NCI-H1092 (cell line): Measurements from ENCODE around the gene PLA2G2E.
"Not testable (repeated sequence)": the region's sequence is repeated elsewhere in the genome, so short reads cannot be mapped to it uniquely, and the experiment has no call there.

Source experiments
- DNase-seq: peaks from one replicate; lab custom pipeline; 2025; lab: John Stamatoyannopoulos, UW

The PLA2G2E gene

GRCh38 chr1:19927130-19927421 is 3.7 kb upstream of the PLA2G2E start:
- not testable (repeated sequence) for DNase-seq

DNA sequence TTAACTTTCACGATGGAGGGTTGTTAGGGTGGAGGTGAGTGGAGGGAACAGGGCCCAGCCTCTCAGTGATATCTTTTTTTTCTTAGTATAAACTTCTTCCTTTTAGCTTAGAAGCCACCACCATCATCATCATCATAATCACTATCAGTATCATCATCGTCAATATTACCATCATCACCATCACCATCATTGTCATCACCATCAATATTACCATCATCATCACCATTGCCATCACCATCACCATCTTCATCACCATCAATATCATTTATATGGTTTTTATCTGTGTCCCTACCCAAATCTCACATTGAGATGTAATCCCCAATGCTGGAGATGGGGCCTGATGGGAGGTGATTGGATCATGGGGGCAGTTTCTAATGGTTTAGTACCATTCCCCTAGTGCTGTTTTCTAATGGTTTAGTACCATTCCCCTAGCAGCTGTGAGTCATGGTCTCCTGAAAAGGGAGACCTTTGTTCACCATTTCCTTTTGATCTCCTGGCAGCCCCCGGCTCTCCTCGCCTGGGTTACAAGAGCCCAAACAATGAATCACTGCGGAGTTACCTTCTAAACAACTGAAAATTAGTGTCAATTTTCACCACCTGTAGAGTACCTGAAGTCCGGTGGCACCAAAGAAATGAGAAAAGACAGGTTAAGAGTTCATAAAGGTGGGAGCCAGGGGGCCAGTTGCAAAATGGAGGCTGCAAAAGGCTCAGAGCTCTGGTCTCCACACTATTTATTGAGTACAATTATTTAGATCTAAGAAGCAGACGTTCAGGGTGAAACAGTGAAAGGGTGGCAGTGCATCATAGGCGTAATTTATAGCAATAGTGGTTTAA is 3.1 kb upstream of the PLA2G2E start:
- DNase-seq = no peak

GRCh38 chr1:19925342-19926070 is 2.1 kb upstream of the PLA2G2E start:
- no peak for DNase-seq

DNA sequence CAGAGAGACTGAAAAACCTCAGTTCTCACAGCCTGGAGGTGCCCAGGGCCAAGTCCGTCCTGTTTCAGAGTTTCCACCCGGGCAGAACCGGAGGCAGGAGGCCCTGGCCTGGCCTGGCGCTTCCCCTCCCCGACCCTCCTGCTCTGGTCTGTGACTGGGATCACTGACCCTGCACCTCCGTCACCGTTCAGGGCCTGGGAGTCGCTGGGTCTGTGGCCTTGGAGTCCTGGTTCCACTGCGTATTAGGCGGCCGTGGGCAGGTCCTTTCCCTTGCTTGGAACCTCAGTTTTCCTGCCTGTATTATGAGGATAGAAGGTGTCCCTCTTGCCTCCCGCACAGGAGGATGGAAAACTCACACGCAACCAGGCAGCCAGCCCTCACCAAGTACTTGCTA is 533 bp upstream of the PLA2G2E start:
- DNase-seq = no peak

DNA sequence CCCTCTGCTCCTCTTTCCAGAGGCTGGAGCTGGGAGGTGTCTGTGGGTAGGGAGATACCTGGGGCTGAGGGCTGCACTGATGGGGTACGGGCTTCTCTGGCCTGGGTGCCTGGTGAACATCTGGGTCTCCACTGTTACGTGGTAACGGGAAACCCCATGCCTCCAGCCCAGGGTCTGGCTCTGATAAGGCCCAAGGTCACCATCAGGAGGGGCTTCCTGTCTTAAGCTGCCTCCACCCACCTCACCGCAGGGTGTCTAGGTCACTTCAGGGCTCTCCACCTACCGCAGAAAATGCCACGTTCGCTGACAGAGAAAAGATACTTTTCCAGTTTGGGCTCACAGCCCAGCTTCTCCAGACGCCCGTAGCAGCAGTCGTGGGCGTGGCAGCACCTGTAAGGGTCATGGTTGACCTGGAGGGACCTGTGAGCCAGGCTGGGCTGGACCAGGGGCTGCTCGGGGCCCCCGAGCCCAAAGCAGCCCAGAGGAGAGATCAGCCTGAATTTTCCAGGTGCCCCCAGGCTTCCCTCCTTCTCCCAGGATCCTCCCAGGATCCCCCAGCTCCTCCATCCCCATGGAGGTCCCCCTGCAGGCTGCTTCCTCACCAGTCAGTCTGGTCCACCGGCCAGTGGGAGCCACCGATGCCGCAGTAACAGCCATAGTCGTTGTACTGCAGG is 1.3 kb downstream of the PLA2G2E start:
- no peak for DNase-seq

DNA sequence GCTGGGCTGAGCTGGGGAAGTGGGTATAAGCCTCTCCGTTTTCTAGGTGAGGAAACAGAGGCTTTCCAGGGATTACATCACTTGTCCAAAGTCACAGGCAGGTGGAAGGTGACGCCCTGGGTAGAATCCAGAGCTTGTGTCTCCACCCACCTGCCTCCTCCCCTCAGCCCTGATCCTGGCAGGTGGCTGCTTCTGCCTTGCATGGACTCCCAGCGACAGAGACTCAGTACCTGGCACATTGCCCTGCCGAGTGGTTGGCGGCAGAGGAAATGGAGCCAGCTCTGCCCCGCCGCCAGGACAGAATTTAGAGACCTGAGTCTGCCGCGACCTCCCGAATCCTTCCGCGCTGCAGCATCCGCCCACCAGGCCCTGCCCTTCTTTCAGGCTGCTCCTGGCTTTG is 2.1 kb downstream of the PLA2G2E start:
- peak; percentile 55 for DNase-seq

- no peak for DNase-seq
Observed at GRCh38 chr1:19920132-19920710, 3.2 kb downstream of the PLA2G2E start.

DNA sequence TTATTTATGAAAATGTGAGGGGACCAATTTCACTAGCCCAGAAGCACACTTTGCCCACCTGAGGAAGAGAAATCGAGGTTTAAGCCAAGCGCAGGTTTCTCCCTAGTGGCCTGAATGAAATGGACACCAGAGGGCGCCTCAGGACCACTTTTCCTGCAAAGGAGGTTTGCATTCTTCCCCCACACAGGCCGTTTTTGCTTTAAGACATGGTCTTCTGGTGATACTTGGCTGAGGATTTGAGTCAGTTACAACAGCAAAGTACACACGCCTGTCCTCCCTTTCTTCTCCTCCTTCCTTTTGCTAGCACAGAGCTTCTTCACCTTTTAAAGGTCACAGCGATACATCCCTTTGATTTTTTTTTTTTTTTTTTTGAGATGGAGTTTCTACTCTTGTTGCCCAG is 5.4 kb downstream of the PLA2G2E start:
- peak; percentile 69 for DNase-seq

- DNase-seq = no peak
Observed at GRCh38 chr1:19910650-19911049, 12.8 kb downstream of the PLA2G2E start.

DNA sequence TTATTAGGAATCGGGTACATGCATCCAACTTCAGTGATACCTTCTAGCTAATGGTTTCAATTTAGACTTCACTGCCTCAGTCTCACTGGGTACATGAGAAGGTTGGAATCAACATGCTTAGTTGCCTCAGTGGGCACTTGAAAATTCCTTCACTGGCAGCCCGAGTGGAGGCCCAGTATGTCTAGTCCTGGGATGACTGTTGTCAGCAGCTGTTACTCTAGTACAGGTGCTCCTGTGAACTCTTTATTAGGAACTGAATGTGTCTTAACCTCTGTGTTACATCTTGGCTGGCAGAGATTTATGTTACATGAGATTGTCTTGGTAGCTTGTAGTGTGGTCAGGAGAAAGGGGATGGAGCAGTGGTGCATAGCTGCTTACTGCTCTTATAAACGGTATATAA is 13.4 kb downstream of the PLA2G2E start:
- no peak for DNase-seq

GRCh38 chr1:19909392-19909791 is 14.0 kb downstream of the PLA2G2E start:
- no peak for DNase-seq

DNA sequence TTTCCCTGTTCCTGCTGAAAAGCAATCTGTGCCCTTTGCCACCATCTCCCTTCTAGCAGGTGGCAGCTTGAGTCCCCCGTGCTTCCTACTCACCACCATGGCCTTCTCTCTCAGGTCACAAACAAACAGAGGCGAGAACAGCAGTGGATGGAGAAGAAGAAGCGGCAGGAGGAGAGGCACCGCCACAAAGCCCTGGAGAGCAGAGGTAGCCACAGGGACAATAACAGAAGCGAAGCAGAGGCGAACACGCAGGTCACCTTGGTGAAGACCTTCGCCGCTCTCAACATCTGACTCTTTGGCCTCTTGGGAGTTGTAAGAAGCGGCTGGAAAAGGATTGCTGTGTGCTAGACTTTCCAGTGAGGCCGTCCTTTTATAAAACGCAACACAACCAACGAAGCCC is 16.0 kb downstream of the PLA2G2E start:
- no peak for DNase-seq

- DNase-seq = no peak
Observed at GRCh38 chr1:19903621-19904020, 19.8 kb downstream of the PLA2G2E start.

- DNase-seq = no peak
Observed at GRCh38 chr1:19901653-19902052, 21.8 kb downstream of the PLA2G2E start.

DNA sequence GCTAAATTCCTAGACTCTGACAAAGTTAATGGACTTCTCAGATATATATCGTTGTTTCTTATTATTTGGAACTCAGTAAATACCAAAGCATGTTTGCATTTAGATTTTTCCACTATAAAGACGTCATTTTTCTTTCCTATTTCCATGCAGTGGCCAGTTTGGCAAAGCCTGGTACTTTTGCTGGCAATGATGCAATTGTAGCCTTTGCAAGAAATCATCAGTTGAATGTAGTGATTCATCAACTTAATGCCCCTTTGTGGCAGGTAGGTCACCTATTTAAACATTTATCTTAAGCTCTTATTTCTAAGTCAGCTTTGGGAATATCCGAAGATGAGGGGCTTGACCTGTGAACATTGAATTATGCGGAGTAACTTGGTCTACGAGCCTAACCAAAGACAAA is 29.2 kb downstream of the PLA2G2E start:
- no peak for DNase-seq

DNA sequence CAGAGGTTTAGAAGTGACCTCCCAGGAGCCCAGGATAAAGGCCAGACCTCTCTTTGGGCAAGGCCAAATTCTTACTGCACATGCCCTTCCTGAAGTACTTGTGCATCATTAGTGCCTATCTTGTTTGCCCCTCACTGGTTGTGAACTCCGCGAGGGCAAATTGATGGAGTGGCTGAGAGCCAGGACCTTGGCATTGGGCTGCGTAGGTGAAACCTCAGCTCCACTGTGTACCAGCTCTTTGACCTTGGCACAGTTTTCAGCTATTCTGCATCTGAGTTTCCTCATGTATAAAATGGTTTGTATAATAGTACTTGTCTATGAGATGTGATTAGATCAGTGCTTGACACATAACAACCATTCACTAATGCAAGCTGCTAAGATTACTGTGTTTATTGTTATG is 29.7 kb downstream of the PLA2G2E start:
- no peak for DNase-seq

GRCh38 chr1:19892628-19893168 is 30.7 kb downstream of the PLA2G2E start:
- no peak for DNase-seq

GRCh38 chr1:19892129-19892528 is 31.3 kb downstream of the PLA2G2E start:
- no peak for DNase-seq

DNA sequence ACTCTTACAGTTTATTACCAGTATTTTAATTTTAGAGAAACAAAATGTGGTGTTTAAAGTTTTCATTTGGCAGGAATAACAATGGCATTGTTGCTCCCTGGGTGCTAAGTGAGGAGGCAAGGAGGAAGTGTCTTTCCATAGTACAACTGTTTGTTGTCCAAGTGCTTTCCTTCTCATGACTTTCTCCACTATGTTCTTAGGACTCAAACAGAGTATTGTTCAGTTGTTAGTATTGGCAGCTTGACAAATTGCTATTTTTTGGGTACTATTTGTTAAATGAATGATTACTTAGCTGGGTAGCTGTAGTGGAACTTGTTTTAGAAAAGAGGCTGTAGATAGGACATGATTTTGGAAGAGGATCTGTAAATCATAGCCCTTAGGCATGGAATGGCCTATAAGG is 33.8 kb downstream of the PLA2G2E start:
- DNase-seq = no peak

GRCh38 chr1:19888112-19888511 is 35.3 kb downstream of the PLA2G2E start:
- no peak for DNase-seq

- DNase-seq = no peak
Observed at GRCh38 chr1:19885821-19886220, 37.6 kb downstream of the PLA2G2E start.

GRCh38 chr1:19884312-19884711 is 39.1 kb downstream of the PLA2G2E start:
- DNase-seq = no peak
